OCI-LY1 (cell line): ENCODE results near the gene PRPF18.

ENCODE experiments used
- H2AFZ ChIP-seq: fragments of 200-600 bp; sonication (generic), shearing (Covaris generic); 2 replicates; pipeline ENCODE4 v1.6.0; 2014; ENCODE audit warnings: antibody characterized with exemption, mild to moderate bottlenecking, low read length
- H3F3A ChIP-seq: fragments of 200-600 bp; sonication (generic), shearing (Covaris generic); 2 replicates; pipeline ENCODE4 v1.6.0; 2014; ENCODE audit warnings: mild to moderate bottlenecking, antibody characterized with exemption, low read length, moderate library complexity; ENCODE audit not compliant: insufficient read depth
- H3K27ac ChIP-seq: fragments of 200-600 bp; sonication (generic); 2 replicates; pipeline ENCODE4 v1.5.1; 2014; ENCODE audit warnings: low read length, mixed run types, mild to moderate bottlenecking, low read depth; ENCODE audit not compliant: poor library complexity, severe bottlenecking
- H3K27me3 ChIP-seq: fragments of 200-600 bp; sonication (generic); 2 replicates; pipeline ENCODE4 v1.6.0; 2014; ENCODE audit warnings: antibody characterized with exemption, mild to moderate bottlenecking, low read length, moderate library complexity; ENCODE audit not compliant: insufficient read depth
- H3K36me3 ChIP-seq: fragments of 200-600 bp; sonication (generic); 2 replicates; pipeline ENCODE4 v1.6.1; 2014; ENCODE audit warnings: mild to moderate bottlenecking, antibody characterized with exemption, low read length, moderate library complexity, mixed read lengths; ENCODE audit not compliant: insufficient read depth
- H3K4me1 ChIP-seq: fragments of 200-600 bp; sonication (generic); 2 replicates; pipeline ENCODE4 v1.5.1; 2014; ENCODE audit warnings: mild to moderate bottlenecking, low read length, moderate library complexity; ENCODE audit not compliant: insufficient read depth, severe bottlenecking
- H3K4me2 ChIP-seq: fragments of 200-600 bp; sonication (generic), shearing (Covaris generic); 2 replicates; pipeline ENCODE4 v1.6.1; 2014; ENCODE audit warnings: low read length
- H3K4me3 ChIP-seq: fragments of 200-600 bp; sonication (generic); 2 replicates; pipeline ENCODE4 v1.5.1; 2014; ENCODE audit warnings: low read length, low read depth, mild to moderate bottlenecking, mixed read lengths; ENCODE audit not compliant: poor library complexity, severe bottlenecking
- H3K79me2 ChIP-seq: fragments of 200-600 bp; shearing (Covaris generic); 2 replicates; pipeline ENCODE4 v1.6.1; 2016; ENCODE audit warnings: mixed run types, low read length, mixed read lengths; ENCODE audit not compliant: insufficient read depth
- H3K9ac ChIP-seq: fragments of 200-600 bp; sonication (generic), shearing (Covaris generic); 2 replicates; pipeline ENCODE4 v1.6.1; 2014; ENCODE audit warnings: mild to moderate bottlenecking, low read length, mixed read lengths
- H3K9me2 ChIP-seq: fragments of 200-600 bp; sonication (generic), shearing (Covaris generic); 2 replicates; pipeline ENCODE4 v1.6.1; 2014; ENCODE audit warnings: low read depth, mild to moderate bottlenecking, low read length, mixed read lengths
- H3K9me3 ChIP-seq: fragments of 200-600 bp; shearing (Covaris generic); 2 replicates; pipeline ENCODE4 v1.6.1; 2014; ENCODE audit warnings: low read length, mixed read lengths
- H4K20me1 ChIP-seq: fragments of 200-600 bp; sonication (generic), shearing (Covaris generic); 2 replicates; pipeline ENCODE4 v1.6.0; 2016; ENCODE audit warnings: mild to moderate bottlenecking, low read length; ENCODE audit not compliant: insufficient read depth
- CTCF ChIP-seq: fragments of 200-600 bp; sonication (generic), shearing (Covaris generic); IDR thresholded peaks from 2 replicates; pipeline ENCODE4 v1.5.1; 2017; ENCODE audit warnings: mild to moderate bottlenecking, antibody characterized with exemption, low read length, moderate library complexity, mixed read lengths
- EZH2 ChIP-seq: fragments of 200-600 bp; sonication (generic), shearing (Covaris generic); IDR thresholded peaks from 2 replicates; pipeline ENCODE4 v1.8.0; 2017; ENCODE audit warnings: borderline replicate concordance, mixed run types, mild to moderate bottlenecking, antibody characterized with exemption, low read length, moderate library complexity, mixed read lengths

Gene PRPF18

DNA sequence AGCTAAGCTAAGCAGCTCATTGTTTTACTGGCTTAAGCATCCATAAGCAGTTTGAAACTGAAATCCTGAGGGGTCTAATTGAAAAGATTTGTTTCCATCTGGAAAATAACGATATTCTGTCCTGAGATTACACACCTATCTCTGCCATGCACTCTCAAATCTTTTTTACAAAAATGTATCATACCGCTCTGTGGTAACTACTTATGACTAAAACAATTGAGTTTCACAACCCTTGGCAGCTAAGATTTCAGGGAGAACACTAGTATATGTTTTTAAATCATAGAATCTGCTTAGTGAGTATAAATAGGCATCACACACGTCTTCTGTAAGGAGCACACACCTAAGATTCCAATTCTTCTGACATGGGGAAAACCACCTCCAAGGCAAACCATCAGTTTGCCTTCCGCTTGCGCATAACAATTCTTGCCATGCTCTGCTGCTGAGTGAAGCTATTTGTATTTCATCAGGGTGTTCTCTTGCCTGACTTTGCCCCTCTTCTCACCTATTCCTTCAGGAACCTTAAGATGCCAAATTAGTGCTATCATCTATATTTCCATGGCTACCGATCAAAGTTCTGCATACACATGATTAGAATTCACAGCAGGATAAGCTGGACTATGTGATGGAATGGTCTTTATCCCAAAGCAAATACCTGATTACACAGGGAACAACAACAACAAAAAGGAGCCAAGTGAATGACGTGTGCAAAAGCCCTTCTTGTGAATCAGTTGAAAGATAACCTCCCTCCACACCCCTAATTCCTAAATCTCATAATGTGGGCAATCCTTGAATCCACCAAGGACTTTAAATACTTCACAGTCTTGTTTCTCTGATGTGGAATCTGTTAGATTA, 40.9 kb downstream of the PRPF18 start:
- peaks cover 9% of the 10 kb centered on the region; the same call in 1 of the 2 replicates for H3K36me3 ChIP-seq
- H3K9me2 ChIP-seq: no peaks in the 10 kb centered on the region
- H3K4me3 ChIP-seq: no peak overlapping the region
- H3K27ac ChIP-seq: no peak overlapping the region
- TF ChIP-seq EZH2: no peak
- TF ChIP-seq CTCF: no peak
- H3K79me2 ChIP-seq: no peaks in the 10 kb centered on the region
- H3K4me2 ChIP-seq: no peak overlapping the region
- no peaks in the 10 kb centered on the region for H4K20me1 ChIP-seq
- no peak overlapping the region for H2AFZ ChIP-seq
- peaks cover 10% of the 10 kb centered on the region for H3K4me1 ChIP-seq
- H3K27me3 ChIP-seq: no peaks in the 10 kb centered on the region
- H3F3A ChIP-seq: no peaks in the 10 kb centered on the region
- H3K9me3 ChIP-seq: no peaks in the 10 kb centered on the region
- H3K9ac ChIP-seq: no peak overlapping the region

GRCh38 chr10:13628661-13629060, 41.9 kb downstream of the PRPF18 start:
- H3K27me3 ChIP-seq: no peaks in the 10 kb centered on the region
- H3K36me3 ChIP-seq: peaks cover 9% of the 10 kb centered on the region; the same call in 1 of the 2 replicates
- TF ChIP-seq CTCF: no peak
- TF ChIP-seq EZH2: no peak

GRCh38 chr10:13629116-13629515, 42.4 kb downstream of the PRPF18 start:
- Histone ChIP-seq H3K79me2 (no peaks in the 10 kb centered on the region), H3K9me3 (no peaks in the 10 kb centered on the region), H3K36me3 (peaks cover 9% of the 10 kb centered on the region; the same call in 1 of the 2 replicates), H3K27me3 (no peaks in the 10 kb centered on the region), H3K27ac (no peak overlapping the region), H3K4me2 (no peak overlapping the region), H3K4me1 (peaks cover 10% of the 10 kb centered on the region), H3F3A (no peaks in the 10 kb centered on the region), H2AFZ (no peak overlapping the region), H3K9ac (no peak overlapping the region), H3K4me3 (no peak overlapping the region), H4K20me1 (no peaks in the 10 kb centered on the region), H3K9me2 (no peaks in the 10 kb centered on the region)
- no peak for TF ChIP-seq EZH2
- TF ChIP-seq CTCF: no peak

More at GRCh38 chr10:13628661-13629060, 41.9 kb downstream of the PRPF18 start:
- Histone ChIP-seq H3K4me2 (no peak overlapping the region), H3K79me2 (no peaks in the 10 kb centered on the region), H3K9ac (no peak overlapping the region), H2AFZ (no peak overlapping the region), H3K4me3 (no peak overlapping the region), H3K9me2 (no peaks in the 10 kb centered on the region), H3K4me1 (peaks cover 10% of the 10 kb centered on the region), H3K27ac (no peak overlapping the region), H3K9me3 (no peaks in the 10 kb centered on the region), H3F3A (no peaks in the 10 kb centered on the region), H4K20me1 (no peaks in the 10 kb centered on the region)
